DND-41 (cell line): ENCODE data around the gene RNF157.
A peak's percentile ranks its signal among the peaks of the same experiment; 100 is the strongest.

Experiments
- ATAC-seq: fragments of 200-7000 bp; cut with Tn5 transposase; 3 replicates; pipeline ENCODE4 v1.9.1; 2021; ENCODE audit warnings: low read depth; ENCODE audit not compliant: insufficient read depth
- DNase-seq: peaks from one replicate; pipeline ENCODE4 v3.0.0-alpha.2; 2020
- H2AFZ ChIP-seq: 2 replicates; pipeline ENCODE4 v1.6.0; 2012; ENCODE audit warnings: low read depth, low read length
- H3K27ac ChIP-seq: 2 replicates; pipeline ENCODE4 v1.5.1; 2012; ENCODE audit warnings: low read length, inconsistent platforms
- H3K27me3 ChIP-seq: fragments of 200-600 bp; sonication (generic); 2 replicates; pipeline ENCODE4 v1.6.0; 2012; ENCODE audit warnings: low read length, mild to moderate bottlenecking, inconsistent platforms; ENCODE audit not compliant: insufficient read depth, poor library complexity
- H3K36me3 ChIP-seq: 2 replicates; pipeline ENCODE4 v1.5.1; 2012; ENCODE audit warnings: low read length, inconsistent platforms; ENCODE audit not compliant: insufficient read depth
- H3K4me1 ChIP-seq: 2 replicates; pipeline ENCODE4 v1.5.1; 2012; ENCODE audit warnings: mild to moderate bottlenecking, low read length; ENCODE audit not compliant: insufficient read depth
- H3K4me2 ChIP-seq: 2 replicates; pipeline ENCODE4 v1.6.0; 2012; ENCODE audit warnings: mild to moderate bottlenecking, moderate library complexity, low read length, inconsistent platforms; ENCODE audit not compliant: insufficient read depth
- H3K4me3 ChIP-seq, 2 experiments: fragments of 200-600 bp in 1 of 2; shearing (Covaris generic) in 1 of 2; 2 replicates each; pipeline ENCODE4 v1.5.1; 2012 to 2016; ENCODE audit warnings: inconsistent platforms in 2 of 2, low read length in 2 of 2, mild to moderate bottlenecking in 2 of 2, low read depth in 1 of 2, moderate library complexity in 1 of 2
- H3K79me2 ChIP-seq: 2 replicates; pipeline ENCODE4 v1.6.0; 2012; ENCODE audit warnings: low read length, inconsistent platforms; ENCODE audit not compliant: insufficient read depth
- H3K9ac ChIP-seq: 2 replicates; pipeline ENCODE4 v1.6.0; 2012; ENCODE audit warnings: low read depth, mild to moderate bottlenecking, inconsistent platforms, low read length, moderate library complexity
- H3K9me3 ChIP-seq: 2 replicates; pipeline ENCODE4 v1.5.1; 2012; ENCODE audit warnings: low read length, moderate library complexity, mild to moderate bottlenecking, inconsistent platforms; ENCODE audit not compliant: insufficient read depth, severe bottlenecking
- H4K20me1 ChIP-seq: 2 replicates; pipeline ENCODE4 v1.6.0; 2012; ENCODE audit warnings: low read length; ENCODE audit not compliant: insufficient read depth
- EZH2 ChIP-seq: IDR thresholded peaks from 3 replicates; pipeline ENCODE4 v1.6.1; 2012; ENCODE audit warnings: borderline replicate concordance, low read depth, mild to moderate bottlenecking, moderate library complexity, low read length, inconsistent platforms; ENCODE audit not compliant: severe bottlenecking
- TF ChIP-seq, protein P1 (sequence below): IDR thresholded peaks from 2 replicates; pipeline ENCODE4 v1.5.1; 2012; ENCODE audit warnings: borderline replicate concordance, low read length, moderate library complexity, mild to moderate bottlenecking; ENCODE audit not compliant: poor library complexity, severe bottlenecking; ENCODE audit errors: extremely low read depth

The RNF157 gene

DNA sequence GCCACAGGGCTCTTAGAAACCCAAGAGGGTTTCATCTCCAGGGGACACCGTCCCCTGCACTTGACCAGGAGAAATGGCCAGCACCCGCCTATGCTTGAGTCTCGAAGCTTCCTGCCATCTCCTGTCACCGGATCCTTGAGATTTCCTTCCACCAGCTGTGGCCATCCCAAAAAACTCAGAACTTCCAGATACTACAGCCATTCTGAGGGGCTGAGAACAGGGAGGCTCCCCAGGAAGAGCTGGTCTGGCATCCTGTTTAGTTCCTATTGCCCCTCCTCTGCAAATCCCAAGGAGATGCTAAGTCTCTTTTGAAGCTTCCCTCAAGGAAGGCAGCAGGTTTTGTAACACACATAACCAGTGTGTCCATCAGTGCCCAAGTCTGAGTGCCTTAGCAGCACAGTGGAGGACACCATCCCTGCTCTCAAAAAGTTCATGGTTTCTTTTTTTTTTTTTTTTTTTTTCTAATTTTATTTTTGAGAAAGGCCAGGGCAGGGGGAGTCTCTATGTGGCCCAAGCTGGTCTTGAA is 26.8 kb upstream of the RNF157 start:
- H3K4me1 ChIP-seq: peaks cover 56% of the 10 kb centered on the region
- H3K36me3 ChIP-seq: peaks cover 60% of the 10 kb centered on the region
- peaks cover 54% of the 10 kb centered on the region for H3K79me2 ChIP-seq
- peaks cover 52% of the 10 kb centered on the region for H4K20me1 ChIP-seq
- peak overlapping the region; percentile 91 for H3K4me2 ChIP-seq
- peak overlapping the region; percentile 96 for H3K9ac ChIP-seq
- DNase-seq: no peak
- TF ChIP-seq EZH2: no peak
- TF ChIP-seq, protein P1, sequence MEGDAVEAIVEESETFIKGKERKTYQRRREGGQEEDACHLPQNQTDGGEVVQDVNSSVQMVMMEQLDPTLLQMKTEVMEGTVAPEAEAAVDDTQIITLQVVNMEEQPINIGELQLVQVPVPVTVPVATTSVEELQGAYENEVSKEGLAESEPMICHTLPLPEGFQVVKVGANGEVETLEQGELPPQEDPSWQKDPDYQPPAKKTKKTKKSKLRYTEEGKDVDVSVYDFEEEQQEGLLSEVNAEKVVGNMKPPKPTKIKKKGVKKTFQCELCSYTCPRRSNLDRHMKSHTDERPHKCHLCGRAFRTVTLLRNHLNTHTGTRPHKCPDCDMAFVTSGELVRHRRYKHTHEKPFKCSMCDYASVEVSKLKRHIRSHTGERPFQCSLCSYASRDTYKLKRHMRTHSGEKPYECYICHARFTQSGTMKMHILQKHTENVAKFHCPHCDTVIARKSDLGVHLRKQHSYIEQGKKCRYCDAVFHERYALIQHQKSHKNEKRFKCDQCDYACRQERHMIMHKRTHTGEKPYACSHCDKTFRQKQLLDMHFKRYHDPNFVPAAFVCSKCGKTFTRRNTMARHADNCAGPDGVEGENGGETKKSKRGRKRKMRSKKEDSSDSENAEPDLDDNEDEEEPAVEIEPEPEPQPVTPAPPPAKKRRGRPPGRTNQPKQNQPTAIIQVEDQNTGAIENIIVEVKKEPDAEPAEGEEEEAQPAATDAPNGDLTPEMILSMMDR: no peak
- no peaks in the 10 kb centered on the region for H3K9me3 ChIP-seq
- H2AFZ ChIP-seq: no peak overlapping the region
- no peak for ATAC-seq
- H3K27me3 ChIP-seq: no peaks in the 10 kb centered on the region
- H3K4me3 ChIP-seq: peak overlapping the region; percentile 76 to 92; a peak in 3 of 4 replicates
- peak overlapping the region; percentile 77 for H3K27ac ChIP-seq

DNA sequence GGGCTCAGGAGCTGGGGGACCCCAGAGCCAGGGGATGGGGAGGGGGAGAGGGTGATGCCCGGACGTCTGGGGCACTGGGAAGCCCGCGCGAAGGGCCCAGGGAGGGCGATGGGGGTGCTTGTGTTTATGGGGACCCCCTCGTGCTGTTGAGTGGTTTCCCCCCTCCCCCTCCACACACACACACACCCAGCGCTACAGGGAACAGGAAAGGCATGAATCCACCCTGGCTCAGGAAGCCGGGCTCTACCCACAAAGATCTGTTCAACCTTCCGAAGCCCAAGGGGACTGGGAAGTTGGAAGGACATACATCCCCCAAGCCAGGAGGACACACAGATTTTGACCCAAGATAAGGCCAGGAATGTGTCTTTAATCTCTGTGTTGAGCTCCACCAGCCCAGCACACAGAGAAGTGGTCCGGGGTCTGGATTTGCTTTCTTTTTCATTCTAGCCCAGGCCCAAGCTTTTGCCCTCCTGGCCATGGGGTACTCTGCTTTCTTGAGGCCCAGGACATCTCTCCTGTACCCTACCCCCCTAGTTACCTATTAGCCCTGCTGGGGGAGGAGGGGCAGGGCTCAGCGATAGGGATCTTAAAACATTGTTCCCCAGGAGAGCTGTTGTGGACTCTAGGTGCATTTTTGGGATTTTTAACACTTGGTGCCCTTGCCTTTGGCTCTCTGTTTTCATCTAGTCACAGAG is 26.1 kb upstream of the RNF157 start:
- Histone ChIP-seq H3K4me3 (peak overlapping the region; percentile 76 to 92), H3K9me3 (no peaks in the 10 kb centered on the region), H3K9ac (peak overlapping the region; percentile 96), H3K4me1 (peaks cover 63% of the 10 kb centered on the region), H3K79me2 (peaks cover 54% of the 10 kb centered on the region), H4K20me1 (peaks cover 48% of the 10 kb centered on the region), H3K27me3 (no peaks in the 10 kb centered on the region), H2AFZ (no peak overlapping the region), H3K36me3 (peaks cover 54% of the 10 kb centered on the region), H3K4me2 (peak overlapping the region; percentile 91), H3K27ac (peak overlapping the region; percentile 77)
- TF ChIP-seq, protein P1: no peak
- no peak for TF ChIP-seq EZH2
- DNase-seq (peak; percentile 40), ATAC-seq (no peak)

DNA sequence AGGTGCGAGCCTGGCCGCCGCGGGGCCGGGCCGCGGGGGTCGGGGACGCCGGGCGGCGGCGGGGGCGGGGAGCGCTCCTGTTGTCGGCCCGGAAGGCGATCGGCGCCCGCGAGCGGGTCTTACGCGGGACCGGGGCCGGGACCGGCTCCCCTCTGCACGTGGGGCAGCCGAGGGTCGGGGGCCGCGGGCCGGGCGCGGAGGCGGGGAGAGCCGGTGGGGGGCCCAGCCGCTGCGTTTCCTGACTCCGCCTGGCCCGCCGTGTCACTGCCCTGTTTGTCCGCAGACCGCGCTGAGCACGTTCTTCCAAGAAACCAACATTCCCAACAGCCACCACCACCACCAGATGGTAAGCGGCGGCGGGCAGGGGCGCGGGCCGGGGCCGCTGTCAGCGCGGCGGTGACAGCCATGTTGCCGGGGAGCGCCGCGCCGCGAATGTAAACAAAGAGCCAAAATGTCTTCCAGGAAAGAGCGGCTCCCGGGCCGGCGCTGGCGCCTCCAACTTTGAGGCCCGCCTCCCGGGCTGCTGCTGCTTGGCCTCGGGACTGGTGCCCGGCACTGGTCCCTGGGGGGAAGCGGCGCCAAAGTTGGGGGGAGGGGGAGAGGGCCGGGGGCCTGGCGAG is 25.4 kb upstream of the RNF157 start:
- Histone ChIP-seq H3K4me2 (peak overlapping the region; percentile 91), H3K4me1 (peaks cover 58% of the 10 kb centered on the region), H2AFZ (peak overlapping the region; percentile 68; the same call in 1 of the 2 replicates), H3K79me2 (peaks cover 51% of the 10 kb centered on the region), H3K27me3 (no peaks in the 10 kb centered on the region), H4K20me1 (peaks cover 41% of the 10 kb centered on the region), H3K36me3 (peaks cover 48% of the 10 kb centered on the region), H3K9me3 (no peaks in the 10 kb centered on the region), H3K4me3 (peak overlapping the region; percentile 76 to 92; a peak in 3 of 4 replicates), H3K27ac (peak overlapping the region; percentile 77), H3K9ac (peak overlapping the region; percentile 96)
- ATAC-seq (peak; percentile 15; the same call in 1 of the 3 replicates), DNase-seq (peak; percentile 64)
- TF ChIP-seq, protein P1: no peak
- no peak for TF ChIP-seq EZH2
